ENCODE measurements around the gene MRPL55.

DNA sequence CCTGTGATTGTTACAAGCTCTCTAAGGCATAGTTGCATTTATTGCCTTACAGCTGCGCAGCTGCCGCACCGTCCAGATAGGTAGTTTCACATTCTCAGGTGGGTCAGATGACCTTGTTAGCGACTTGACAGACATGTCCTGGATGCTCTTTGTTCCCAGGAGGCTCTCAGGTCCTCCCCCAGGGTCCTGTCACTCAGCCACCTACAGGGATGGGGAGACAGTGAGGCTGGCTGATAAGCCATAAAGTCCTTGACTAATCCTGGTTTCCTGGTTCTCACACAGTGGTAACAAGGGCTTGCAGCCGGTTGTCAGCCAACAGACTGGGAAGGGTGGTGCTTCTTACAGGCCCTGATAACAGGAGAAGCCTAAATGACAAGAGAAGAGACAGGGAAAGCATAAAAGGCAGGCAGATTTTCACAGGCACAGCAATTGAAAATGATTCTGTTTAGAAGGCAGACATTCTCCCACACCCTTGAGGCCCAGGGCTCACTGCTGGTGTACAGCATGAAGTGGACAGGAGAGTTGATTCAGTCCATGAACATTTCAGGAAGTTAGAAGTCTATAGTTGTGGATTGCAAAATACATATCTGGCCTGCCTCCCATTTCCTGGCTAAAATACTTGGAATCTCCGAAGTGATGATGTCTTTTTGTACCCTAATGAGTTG is 23.7 kb downstream of the MRPL55 start:
- TF ChIP-seq, protein P1, sequence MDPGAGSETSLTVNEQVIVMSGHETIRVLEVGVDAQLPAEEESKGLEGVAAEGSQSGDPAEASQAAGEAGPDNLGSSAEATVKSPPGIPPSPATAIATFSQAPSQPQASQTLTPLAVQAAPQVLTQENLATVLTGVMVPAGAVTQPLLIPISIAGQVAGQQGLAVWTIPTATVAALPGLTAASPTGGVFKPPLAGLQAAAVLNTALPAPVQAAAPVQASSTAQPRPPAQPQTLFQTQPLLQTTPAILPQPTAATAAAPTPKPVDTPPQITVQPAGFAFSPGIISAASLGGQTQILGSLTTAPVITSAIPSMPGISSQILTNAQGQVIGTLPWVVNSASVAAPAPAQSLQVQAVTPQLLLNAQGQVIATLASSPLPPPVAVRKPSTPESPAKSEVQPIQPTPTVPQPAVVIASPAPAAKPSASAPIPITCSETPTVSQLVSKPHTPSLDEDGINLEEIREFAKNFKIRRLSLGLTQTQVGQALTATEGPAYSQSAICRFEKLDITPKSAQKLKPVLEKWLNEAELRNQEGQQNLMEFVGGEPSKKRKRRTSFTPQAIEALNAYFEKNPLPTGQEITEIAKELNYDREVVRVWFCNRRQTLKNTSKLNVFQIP (CRISPR knock-in tag; IDR thresholded peaks at IDR 0.05; ENCODE audit: borderline replicate concordance, low read depth), result no peak
- no peak for TF ChIP-seq ZFP30 (CRISPR knock-in tag; IDR thresholded peaks at IDR 0.05)
- TF ChIP-seq ZFP3 (CRISPR knock-in tag; IDR thresholded peaks at IDR 0.05), result no peak
- TF ChIP-seq, protein P2, sequence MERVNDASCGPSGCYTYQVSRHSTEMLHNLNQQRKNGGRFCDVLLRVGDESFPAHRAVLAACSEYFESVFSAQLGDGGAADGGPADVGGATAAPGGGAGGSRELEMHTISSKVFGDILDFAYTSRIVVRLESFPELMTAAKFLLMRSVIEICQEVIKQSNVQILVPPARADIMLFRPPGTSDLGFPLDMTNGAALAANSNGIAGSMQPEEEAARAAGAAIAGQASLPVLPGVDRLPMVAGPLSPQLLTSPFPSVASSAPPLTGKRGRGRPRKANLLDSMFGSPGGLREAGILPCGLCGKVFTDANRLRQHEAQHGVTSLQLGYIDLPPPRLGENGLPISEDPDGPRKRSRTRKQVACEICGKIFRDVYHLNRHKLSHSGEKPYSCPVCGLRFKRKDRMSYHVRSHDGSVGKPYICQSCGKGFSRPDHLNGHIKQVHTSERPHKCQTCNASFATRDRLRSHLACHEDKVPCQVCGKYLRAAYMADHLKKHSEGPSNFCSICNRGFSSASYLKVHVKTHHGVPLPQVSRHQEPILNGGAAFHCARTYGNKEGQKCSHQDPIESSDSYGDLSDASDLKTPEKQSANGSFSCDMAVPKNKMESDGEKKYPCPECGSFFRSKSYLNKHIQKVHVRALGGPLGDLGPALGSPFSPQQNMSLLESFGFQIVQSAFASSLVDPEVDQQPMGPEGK (CRISPR knock-in tag; IDR thresholded peaks at IDR 0.05; ENCODE audit: borderline replicate concordance), result no peak
- no peak for TF ChIP-seq RARB (CRISPR knock-in tag; IDR thresholded peaks at IDR 0.05)
- TF ChIP-seq, protein P3, sequence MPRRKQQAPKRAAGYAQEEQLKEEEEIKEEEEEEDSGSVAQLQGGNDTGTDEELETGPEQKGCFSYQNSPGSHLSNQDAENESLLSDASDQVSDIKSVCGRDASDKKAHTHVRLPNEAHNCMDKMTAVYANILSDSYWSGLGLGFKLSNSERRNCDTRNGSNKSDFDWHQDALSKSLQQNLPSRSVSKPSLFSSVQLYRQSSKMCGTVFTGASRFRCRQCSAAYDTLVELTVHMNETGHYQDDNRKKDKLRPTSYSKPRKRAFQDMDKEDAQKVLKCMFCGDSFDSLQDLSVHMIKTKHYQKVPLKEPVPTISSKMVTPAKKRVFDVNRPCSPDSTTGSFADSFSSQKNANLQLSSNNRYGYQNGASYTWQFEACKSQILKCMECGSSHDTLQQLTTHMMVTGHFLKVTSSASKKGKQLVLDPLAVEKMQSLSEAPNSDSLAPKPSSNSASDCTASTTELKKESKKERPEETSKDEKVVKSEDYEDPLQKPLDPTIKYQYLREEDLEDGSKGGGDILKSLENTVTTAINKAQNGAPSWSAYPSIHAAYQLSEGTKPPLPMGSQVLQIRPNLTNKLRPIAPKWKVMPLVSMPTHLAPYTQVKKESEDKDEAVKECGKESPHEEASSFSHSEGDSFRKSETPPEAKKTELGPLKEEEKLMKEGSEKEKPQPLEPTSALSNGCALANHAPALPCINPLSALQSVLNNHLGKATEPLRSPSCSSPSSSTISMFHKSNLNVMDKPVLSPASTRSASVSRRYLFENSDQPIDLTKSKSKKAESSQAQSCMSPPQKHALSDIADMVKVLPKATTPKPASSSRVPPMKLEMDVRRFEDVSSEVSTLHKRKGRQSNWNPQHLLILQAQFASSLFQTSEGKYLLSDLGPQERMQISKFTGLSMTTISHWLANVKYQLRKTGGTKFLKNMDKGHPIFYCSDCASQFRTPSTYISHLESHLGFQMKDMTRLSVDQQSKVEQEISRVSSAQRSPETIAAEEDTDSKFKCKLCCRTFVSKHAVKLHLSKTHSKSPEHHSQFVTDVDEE (CRISPR knock-in tag; IDR thresholded peaks at IDR 0.05), result no peak
- no peak for TF ChIP-seq ARNTL (CRISPR knock-in tag; IDR thresholded peaks at IDR 0.05; ENCODE audit: borderline replicate concordance, low read depth)
- no peak for TF ChIP-seq SNAI2 (CRISPR knock-in tag; IDR thresholded peaks at IDR 0.05)
- TF ChIP-seq, protein P4, sequence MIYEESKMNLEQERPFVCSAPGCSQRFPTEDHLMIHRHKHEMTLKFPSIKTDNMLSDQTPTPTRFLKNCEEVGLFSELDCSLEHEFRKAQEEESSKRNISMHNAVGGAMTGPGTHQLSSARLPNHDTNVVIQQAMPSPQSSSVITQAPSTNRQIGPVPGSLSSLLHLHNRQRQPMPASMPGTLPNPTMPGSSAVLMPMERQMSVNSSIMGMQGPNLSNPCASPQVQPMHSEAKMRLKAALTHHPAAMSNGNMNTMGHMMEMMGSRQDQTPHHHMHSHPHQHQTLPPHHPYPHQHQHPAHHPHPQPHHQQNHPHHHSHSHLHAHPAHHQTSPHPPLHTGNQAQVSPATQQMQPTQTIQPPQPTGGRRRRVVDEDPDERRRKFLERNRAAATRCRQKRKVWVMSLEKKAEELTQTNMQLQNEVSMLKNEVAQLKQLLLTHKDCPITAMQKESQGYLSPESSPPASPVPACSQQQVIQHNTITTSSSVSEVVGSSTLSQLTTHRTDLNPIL (CRISPR knock-in tag; IDR thresholded peaks at IDR 0.05; ENCODE audit: low read depth), result no peak
- no peak for TF ChIP-seq CSDC2 (CRISPR knock-in tag; IDR thresholded peaks at IDR 0.05)
- no peak for TF ChIP-seq ZC3H10 (CRISPR knock-in tag; IDR thresholded peaks at IDR 0.05)
- no peak for TF ChIP-seq PPARA (CRISPR knock-in tag; IDR thresholded peaks at IDR 0.05; ENCODE audit: borderline replicate concordance)
- no peak for TF ChIP-seq ESRRG (CRISPR knock-in tag; IDR thresholded peaks at IDR 0.05)

Data from SK-N-SH treated with all-trans-retinoic acid at 6 μM for 48 hours (cell line).